Mesendoderm (in vitro differentiated cells): ENCODE measurements around the gene TSPAN5.

Experiments used
- DNase-seq: peaks from one replicate; pipeline ENCODE4 v3.0.0; 2013
- H2AK5ac ChIP-seq: 2 replicates; pipeline ENCODE4 v1.6.1; 2013; ENCODE audit warnings: low read length, inconsistent platforms
- H2BK120ac ChIP-seq: 2 replicates; pipeline ENCODE4 v1.6.1; 2013; ENCODE audit warnings: low read depth, mild to moderate bottlenecking, low read length, moderate library complexity, mixed read lengths
- H2BK15ac ChIP-seq: replicated peaks from 2 replicates; pipeline ENCODE4 v1.6.1; 2013; ENCODE audit warnings: low read depth, mild to moderate bottlenecking, moderate library complexity
- H2BK5ac ChIP-seq: 2 replicates; pipeline ENCODE4 v1.6.1; 2013; ENCODE audit warnings: low read length, inconsistent platforms
- H3K18ac ChIP-seq: 2 replicates; pipeline ENCODE4 v1.6.1; 2013; ENCODE audit warnings: mild to moderate bottlenecking, low read length, mixed read lengths
- H3K23ac ChIP-seq: one replicate; pipeline ENCODE4 v1.6.1; 2013; ENCODE audit warnings: low read length
- H3K27ac ChIP-seq: 2 replicates; pipeline ENCODE4 v1.5.1; 2013; ENCODE audit warnings: low read depth, mild to moderate bottlenecking, inconsistent platforms, low read length, moderate library complexity
- H3K27me3 ChIP-seq: 2 replicates; pipeline ENCODE4 v1.6.1; 2013; ENCODE audit warnings: low read length, control low read depth, mild to moderate bottlenecking, inconsistent platforms; ENCODE audit not compliant: insufficient read depth, poor library complexity
- H3K36me3 ChIP-seq: 2 replicates; pipeline ENCODE4 v1.6.1; 2013; ENCODE audit warnings: low read length, inconsistent platforms; ENCODE audit not compliant: control insufficient read depth, insufficient read depth
- H3K4ac ChIP-seq: one replicate; pipeline ENCODE4 v1.6.1; 2013; ENCODE audit warnings: low read depth, mild to moderate bottlenecking, low read length, moderate library complexity
- H3K4me1 ChIP-seq: 2 replicates; pipeline ENCODE4 v1.6.1; 2013; ENCODE audit warnings: low read depth, low read length, inconsistent platforms; ENCODE audit not compliant: control insufficient read depth
- H3K4me2 ChIP-seq: 2 replicates; pipeline ENCODE4 v1.6.1; 2013; ENCODE audit warnings: low read length
- H3K4me3 ChIP-seq: 2 replicates; pipeline ENCODE4 v1.5.1; 2013; ENCODE audit warnings: mild to moderate bottlenecking, low read length
- H3K56ac ChIP-seq: one replicate; pipeline ENCODE4 v1.6.1; 2013; ENCODE audit warnings: low read length
- H3K79me1 ChIP-seq: 2 replicates; pipeline ENCODE4 v1.6.1; 2013; ENCODE audit warnings: low read length, inconsistent platforms
- H3K79me2 ChIP-seq: 2 replicates; pipeline ENCODE4 v1.6.1; 2013; ENCODE audit warnings: mild to moderate bottlenecking, low read length; ENCODE audit not compliant: control insufficient read depth, insufficient read depth
- H3K9ac ChIP-seq: 2 replicates; pipeline ENCODE4 v1.6.1; 2013; ENCODE audit warnings: low read length, inconsistent platforms
- H4K5ac ChIP-seq: one replicate; pipeline ENCODE4 v1.6.1; 2013; ENCODE audit warnings: low read length
- H4K8ac ChIP-seq: one replicate; pipeline ENCODE4 v1.6.1; 2013; ENCODE audit warnings: low read depth, mild to moderate bottlenecking, control low read depth, low read length, moderate library complexity
- WGBS: extraction: QIAGEN DNeasy Blood & Tissue Kit; methylation state at CpG from one replicate; pipeline ENCODE4 v1.1.7; 2013; ENCODE audit warnings: low lambda C conversion rate, missing lambda C conversion rate; ENCODE audit not compliant: insufficient coverage; ENCODE audit errors: extremely low coverage; 5-methylcytosine and 5-hydroxymethylcytosine counted together

The TSPAN5 gene

DNA sequence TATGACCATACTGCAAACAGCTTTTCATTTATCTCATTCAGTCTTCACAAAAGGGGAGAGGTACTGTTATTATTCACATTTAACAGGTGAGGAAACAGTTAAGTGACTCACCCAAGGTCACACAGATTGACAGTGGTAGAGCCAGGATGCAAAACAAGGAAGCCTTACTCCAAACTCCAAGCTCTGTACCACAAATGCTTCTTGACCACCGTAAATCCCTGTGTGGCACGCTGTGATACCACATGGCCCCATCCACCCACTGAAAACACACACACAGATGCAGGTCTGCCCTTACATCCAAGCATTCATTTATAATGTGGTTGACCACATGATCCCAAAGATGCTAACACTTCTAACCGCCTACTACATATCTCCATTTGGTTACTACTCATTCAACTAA, 129.5 kb downstream of the TSPAN5 start:
- H3K27me3 ChIP-seq: no peaks in the 10 kb centered on the region
- no peak overlapping the region for H3K56ac ChIP-seq
- no peaks in the 10 kb centered on the region for H3K79me2 ChIP-seq
- H2BK15ac ChIP-seq: no peak overlapping the region
- no peak overlapping the region for H3K4me3 ChIP-seq
- no peak overlapping the region for H2BK5ac ChIP-seq
- no peak overlapping the region for H4K8ac ChIP-seq
- no peak overlapping the region for H2AK5ac ChIP-seq
- H4K5ac ChIP-seq: no peak overlapping the region
- no peaks in the 10 kb centered on the region for H3K79me1 ChIP-seq
- WGBS: no CpG with 5 or more reads among the region's 3 CpGs
- no peak overlapping the region for H3K23ac ChIP-seq
- H3K36me3 ChIP-seq: no peaks in the 10 kb centered on the region
- H3K9ac ChIP-seq: no peak overlapping the region
- no peak overlapping the region for H2BK120ac ChIP-seq
- H3K4me1 ChIP-seq: no peaks in the 10 kb centered on the region
- H3K18ac ChIP-seq: no peak overlapping the region
- H3K4ac ChIP-seq: no peak overlapping the region
- no peak overlapping the region for H3K4me2 ChIP-seq
- H3K27ac ChIP-seq: no peak overlapping the region
- no peak for DNase-seq

DNA sequence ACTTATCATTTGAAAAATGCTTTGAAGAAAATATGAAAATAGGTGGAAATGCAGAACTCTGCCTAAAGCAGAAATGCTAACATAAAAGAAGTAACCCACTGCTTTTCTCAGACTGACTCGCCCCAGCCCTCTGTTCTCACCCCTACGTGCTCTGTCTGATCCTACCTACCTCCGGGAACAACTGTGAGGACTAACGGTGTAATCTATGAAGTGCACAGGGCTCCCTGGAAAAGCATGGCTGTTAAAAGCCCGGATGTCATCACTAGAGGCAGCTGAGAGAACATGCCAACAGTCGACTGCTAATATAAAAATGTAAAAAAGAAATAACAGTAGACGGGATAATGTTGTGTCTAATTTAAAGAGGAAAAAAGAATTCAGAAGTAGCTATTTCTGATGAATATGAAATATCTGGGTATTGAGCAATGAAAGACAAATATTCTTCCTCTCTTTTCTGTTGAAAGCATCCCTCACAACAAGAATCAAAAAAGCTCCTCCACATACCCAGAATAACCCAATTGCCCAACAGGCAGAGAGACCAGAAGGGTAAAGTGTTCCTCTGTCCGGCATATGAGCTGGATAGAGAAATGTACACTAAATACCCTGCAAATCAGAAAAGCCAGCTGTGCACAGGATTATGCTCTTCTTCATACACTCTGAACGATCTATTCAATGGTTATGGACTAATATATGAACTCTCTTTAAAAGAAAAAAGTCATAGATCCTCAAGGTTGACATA, 130.7 kb downstream of the TSPAN5 start:
- Histone ChIP-seq H3K4ac (no peak overlapping the region), H3K27ac (no peak overlapping the region), H3K4me3 (no peak overlapping the region), H3K27me3 (no peaks in the 10 kb centered on the region), H2BK15ac (no peak overlapping the region), H3K4me2 (no peak overlapping the region), H3K23ac (no peak overlapping the region), H2BK5ac (no peak overlapping the region), H4K8ac (no peak overlapping the region), H2AK5ac (no peak overlapping the region), H3K18ac (no peak overlapping the region), H3K9ac (no peak overlapping the region), H2BK120ac (no peak overlapping the region), H3K79me1 (no peaks in the 10 kb centered on the region), H3K56ac (no peak overlapping the region), H3K36me3 (no peaks in the 10 kb centered on the region), H4K5ac (no peak overlapping the region), H3K79me2 (no peaks in the 10 kb centered on the region), H3K4me1 (no peaks in the 10 kb centered on the region)
- no peak for DNase-seq
- WGBS: no CpG with 5 or more reads among the region's 9 CpGs

DNA sequence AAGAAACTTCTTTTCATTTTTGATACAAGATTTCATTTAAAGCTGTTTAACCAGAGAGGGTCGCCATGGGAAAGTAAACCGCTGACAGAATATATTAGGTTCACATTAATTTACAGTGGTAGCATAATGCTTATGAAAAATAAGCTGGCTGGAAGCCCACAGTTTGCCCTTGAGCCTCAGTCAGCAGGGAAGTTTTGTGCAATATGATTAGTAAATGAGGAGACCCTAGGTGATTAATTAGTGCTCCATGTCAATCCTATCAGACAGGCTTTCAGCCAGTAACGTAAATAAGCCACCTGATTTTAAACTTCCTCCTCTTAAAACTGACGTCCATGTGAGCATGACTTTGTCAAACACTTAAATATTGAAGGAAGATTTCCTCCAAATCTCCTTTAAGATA, 134.2 kb downstream of the TSPAN5 start:
- H3K4me1 ChIP-seq: no peaks in the 10 kb centered on the region
- no peak overlapping the region for H3K27ac ChIP-seq

DNA sequence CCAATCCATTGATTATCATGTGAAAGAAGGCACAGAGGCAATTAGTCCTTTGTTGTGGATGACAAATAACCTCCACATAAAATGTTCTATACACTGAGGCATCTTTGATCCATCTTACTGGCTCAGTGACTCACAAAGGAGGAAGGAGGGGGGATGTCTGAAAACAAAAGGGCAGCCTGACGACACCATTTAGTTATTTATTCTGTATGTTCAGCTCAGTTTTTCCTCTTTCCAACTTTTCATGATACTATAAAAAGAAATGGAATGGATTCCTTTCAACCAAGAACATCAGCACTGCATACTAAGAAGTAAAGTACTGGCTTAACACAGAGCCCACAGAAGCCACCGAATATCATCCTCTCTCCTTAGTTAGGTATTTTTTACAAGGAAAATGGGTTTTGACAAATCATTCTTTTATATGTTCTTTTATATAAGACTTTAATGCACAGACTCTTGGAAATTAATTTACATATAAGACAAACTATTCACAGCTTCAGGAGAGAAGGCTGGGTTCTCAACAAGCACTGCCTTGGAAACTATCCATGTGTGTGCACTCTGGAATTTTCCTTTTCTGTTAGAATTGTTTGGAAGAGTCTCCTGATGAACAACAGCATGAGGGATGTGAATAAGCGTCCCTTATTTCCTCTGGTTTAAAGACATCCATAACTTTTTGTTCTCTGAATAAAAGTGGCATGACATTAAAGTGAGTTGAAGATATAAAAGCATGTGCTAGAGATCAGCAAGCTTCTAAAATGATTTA, 135.6 kb downstream of the TSPAN5 start:
- Histone ChIP-seq H2BK5ac (no peak overlapping the region), H3K4ac (no peak overlapping the region), H3K79me2 (no peaks in the 10 kb centered on the region), H3K27ac (no peak overlapping the region), H3K27me3 (no peaks in the 10 kb centered on the region), H3K4me1 (peaks cover 2% of the 10 kb centered on the region), H2BK15ac (no peak overlapping the region), H3K79me1 (no peaks in the 10 kb centered on the region), H3K18ac (no peak overlapping the region), H4K8ac (no peak overlapping the region), H2BK120ac (no peak overlapping the region), H3K23ac (no peak overlapping the region), H3K9ac (no peak overlapping the region), H3K4me2 (no peak overlapping the region), H2AK5ac (no peak overlapping the region), H3K4me3 (no peak overlapping the region), H3K36me3 (no peaks in the 10 kb centered on the region), H3K56ac (no peak overlapping the region), H4K5ac (no peak overlapping the region)
- DNase-seq: no peak
- WGBS: no CpG with 5 or more reads among the region's 3 CpGs

More for the DNA sequence above, 134.2 kb downstream of the TSPAN5 start:
- Histone ChIP-seq H3K18ac (no peak overlapping the region), H3K23ac (no peak overlapping the region), H2BK120ac (no peak overlapping the region), H3K56ac (no peak overlapping the region), H3K27me3 (no peaks in the 10 kb centered on the region), H3K79me2 (no peaks in the 10 kb centered on the region), H2BK5ac (no peak overlapping the region), H3K79me1 (no peaks in the 10 kb centered on the region), H2BK15ac (no peak overlapping the region), H2AK5ac (no peak overlapping the region), H4K8ac (no peak overlapping the region), H3K9ac (no peak overlapping the region), H3K36me3 (no peaks in the 10 kb centered on the region), H4K5ac (no peak overlapping the region), H3K4me3 (no peak overlapping the region), H3K4ac (no peak overlapping the region), H3K4me2 (no peak overlapping the region)
- no CpG with 5 or more reads among the region's 4 CpGs for WGBS
- no peak for DNase-seq

DNA sequence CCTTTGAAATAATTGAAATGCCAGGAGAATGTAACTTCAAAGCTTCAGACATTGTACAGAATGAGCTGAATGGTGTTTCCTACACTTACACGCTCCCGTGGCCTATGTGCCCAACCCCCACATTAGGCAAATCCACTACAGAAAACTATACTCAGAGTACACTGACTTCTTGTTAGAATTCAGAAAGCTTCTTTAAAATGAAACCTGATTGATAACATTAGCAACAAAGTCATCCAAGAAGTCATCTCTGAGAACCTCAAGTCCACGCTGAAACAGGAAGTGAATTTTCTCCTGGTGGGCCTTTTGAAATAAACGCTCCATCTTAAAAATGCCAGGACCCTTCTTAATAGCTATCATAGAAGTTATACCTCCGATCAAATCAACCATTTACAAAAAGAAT, 136.3 kb downstream of the TSPAN5 start:
- no peak overlapping the region for H4K5ac ChIP-seq
- H3K9ac ChIP-seq: no peak overlapping the region
- H3K27me3 ChIP-seq: no peaks in the 10 kb centered on the region
- no peak overlapping the region for H2AK5ac ChIP-seq
- no peak overlapping the region for H3K4ac ChIP-seq
- H3K4me1 ChIP-seq: peaks cover 2% of the 10 kb centered on the region
- H3K4me2 ChIP-seq: no peak overlapping the region
- WGBS: no CpG with 5 or more reads among the region's 5 CpGs
- H3K79me1 ChIP-seq: no peaks in the 10 kb centered on the region
- H2BK5ac ChIP-seq: no peak overlapping the region
- no peak overlapping the region for H2BK120ac ChIP-seq
- no peaks in the 10 kb centered on the region for H3K79me2 ChIP-seq
- H3K36me3 ChIP-seq: no peaks in the 10 kb centered on the region
- H3K56ac ChIP-seq: no peak overlapping the region
- no peak for DNase-seq
- H3K18ac ChIP-seq: no peak overlapping the region
- no peak overlapping the region for H3K27ac ChIP-seq
- no peak overlapping the region for H3K23ac ChIP-seq
- no peak overlapping the region for H3K4me3 ChIP-seq
- no peak overlapping the region for H4K8ac ChIP-seq
- no peak overlapping the region for H2BK15ac ChIP-seq
